ENCODE measurements around the gene PDE4B.

The PDE4B gene

DNA sequence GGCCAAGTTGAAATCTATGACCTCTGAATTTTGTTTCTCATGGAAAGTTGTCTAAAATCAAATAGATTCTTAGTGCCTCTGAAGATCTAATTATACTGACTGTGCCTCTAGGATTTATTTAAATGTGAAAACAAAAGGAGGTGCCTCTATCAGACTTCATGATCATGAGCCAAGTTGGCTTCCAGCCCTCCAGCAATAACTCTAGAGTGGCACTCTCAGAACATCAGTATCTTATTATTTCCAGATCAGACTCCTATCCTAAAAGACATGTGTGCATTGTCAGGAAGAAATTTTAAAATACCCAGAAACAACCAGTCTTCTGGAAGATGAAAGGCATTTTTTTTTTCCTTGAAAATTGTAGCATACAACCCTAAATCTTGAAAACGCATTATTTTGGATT, 368.0 kb downstream of the PDE4B start:
- TF ChIP-seq, protein P1, sequence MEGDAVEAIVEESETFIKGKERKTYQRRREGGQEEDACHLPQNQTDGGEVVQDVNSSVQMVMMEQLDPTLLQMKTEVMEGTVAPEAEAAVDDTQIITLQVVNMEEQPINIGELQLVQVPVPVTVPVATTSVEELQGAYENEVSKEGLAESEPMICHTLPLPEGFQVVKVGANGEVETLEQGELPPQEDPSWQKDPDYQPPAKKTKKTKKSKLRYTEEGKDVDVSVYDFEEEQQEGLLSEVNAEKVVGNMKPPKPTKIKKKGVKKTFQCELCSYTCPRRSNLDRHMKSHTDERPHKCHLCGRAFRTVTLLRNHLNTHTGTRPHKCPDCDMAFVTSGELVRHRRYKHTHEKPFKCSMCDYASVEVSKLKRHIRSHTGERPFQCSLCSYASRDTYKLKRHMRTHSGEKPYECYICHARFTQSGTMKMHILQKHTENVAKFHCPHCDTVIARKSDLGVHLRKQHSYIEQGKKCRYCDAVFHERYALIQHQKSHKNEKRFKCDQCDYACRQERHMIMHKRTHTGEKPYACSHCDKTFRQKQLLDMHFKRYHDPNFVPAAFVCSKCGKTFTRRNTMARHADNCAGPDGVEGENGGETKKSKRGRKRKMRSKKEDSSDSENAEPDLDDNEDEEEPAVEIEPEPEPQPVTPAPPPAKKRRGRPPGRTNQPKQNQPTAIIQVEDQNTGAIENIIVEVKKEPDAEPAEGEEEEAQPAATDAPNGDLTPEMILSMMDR (IDR thresholded peaks at IDR 0.05; ENCODE audit: control insufficient read depth, extremely low read depth, insufficient read depth), result no peak
- H3K4me3 ChIP-seq (ENCODE audit: low read depth, low read length), result no peak overlapping the region
- DNase-seq (ENCODE audit: low read depth), result no peak

DNA sequence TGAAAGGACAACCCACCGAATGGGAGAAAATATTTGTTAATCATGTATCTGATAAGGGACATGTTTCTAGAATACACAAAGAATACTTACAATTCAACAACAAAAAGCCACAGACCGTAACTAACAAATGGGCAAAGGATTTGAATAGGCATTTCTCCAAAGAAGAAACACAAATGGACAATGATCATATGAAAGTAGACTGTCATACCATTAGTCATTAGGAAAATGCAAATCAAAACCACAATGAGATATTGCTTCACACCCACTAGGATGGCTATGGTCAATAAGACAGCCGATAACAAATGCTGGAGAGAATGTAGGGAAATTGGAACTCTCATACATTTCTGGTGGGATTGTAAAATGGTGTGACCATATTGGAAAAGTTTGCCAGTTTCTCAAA, 374.1 kb downstream of the PDE4B start:
- no peak overlapping the region for H3K4me3 ChIP-seq (ENCODE audit: low read depth, low read length)
- TF ChIP-seq, protein P1 (IDR thresholded peaks at IDR 0.05; ENCODE audit: control insufficient read depth, extremely low read depth, insufficient read depth), result no peak
- DNase-seq (ENCODE audit: low read depth), result no peak

- no peak for DNase-seq (ENCODE audit: low read depth)
- TF ChIP-seq, protein P1 (IDR thresholded peaks at IDR 0.05; ENCODE audit: control insufficient read depth, extremely low read depth, insufficient read depth), result no peak
- H3K4me3 ChIP-seq (ENCODE audit: low read depth, low read length), result no peak overlapping the region
Measured at GRCh38 chr1:66167267-66167666, 374.6 kb downstream of the PDE4B start.

DNA sequence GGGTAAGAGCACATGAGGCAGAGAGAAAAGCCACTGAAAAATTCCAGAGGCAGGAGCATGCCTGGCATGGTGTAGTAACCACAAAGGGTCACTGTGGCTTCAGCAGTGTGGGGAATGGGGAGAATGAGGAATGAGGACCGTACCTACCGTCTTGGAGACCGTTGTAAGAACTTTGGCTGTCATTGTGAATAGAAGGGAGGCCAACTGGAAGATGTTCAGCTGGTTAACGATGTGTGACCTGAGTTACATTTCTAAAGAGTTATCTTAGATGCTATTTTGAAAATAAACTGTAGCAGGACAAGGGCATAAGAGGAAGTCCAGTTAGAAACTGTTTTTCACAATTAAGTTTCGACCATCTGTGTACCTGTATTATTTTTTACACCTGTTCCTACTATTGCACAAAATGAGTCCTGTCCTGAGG, 375.8 kb downstream of the PDE4B start:
- DNase-seq (ENCODE audit: low read depth), result no peak
- TF ChIP-seq, protein P1 (IDR thresholded peaks at IDR 0.05; ENCODE audit: control insufficient read depth, extremely low read depth, insufficient read depth), result no peak
- H3K4me3 ChIP-seq (ENCODE audit: low read depth, low read length), result no peak overlapping the region

GRCh38 chr1:66168948-66169671, 376.4 kb downstream of the PDE4B start:
- H3K4me3 ChIP-seq (ENCODE audit: low read depth, low read length), result no peak overlapping the region
- TF ChIP-seq, protein P1 (IDR thresholded peaks at IDR 0.05; ENCODE audit: control insufficient read depth, extremely low read depth, insufficient read depth), result no peak
- no peak for DNase-seq (ENCODE audit: low read depth)

DNA sequence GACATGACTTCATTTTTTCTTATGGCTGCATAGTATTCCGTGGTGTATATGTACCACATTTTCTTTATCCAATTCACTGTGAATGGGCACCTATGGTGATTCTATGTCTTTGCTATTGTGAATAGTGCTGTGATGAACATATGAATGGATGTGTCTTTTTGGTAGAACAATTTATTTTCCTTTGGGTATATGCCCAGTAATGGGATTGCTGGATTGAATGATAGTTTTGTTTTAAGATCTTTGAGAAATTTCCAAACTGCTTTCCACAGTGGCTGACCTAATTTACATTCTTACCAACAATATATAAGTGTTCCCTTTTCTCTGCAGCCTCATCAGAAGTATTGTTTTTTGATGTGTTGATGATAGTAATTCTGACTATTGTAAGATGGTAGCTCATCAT, 379.6 kb downstream of the PDE4B start:
- no peak overlapping the region for H3K4me3 ChIP-seq (ENCODE audit: low read depth, low read length)
- no peak for DNase-seq (ENCODE audit: low read depth)
- TF ChIP-seq, protein P1 (IDR thresholded peaks at IDR 0.05; ENCODE audit: control insufficient read depth, extremely low read depth, insufficient read depth), result no peak

DNA sequence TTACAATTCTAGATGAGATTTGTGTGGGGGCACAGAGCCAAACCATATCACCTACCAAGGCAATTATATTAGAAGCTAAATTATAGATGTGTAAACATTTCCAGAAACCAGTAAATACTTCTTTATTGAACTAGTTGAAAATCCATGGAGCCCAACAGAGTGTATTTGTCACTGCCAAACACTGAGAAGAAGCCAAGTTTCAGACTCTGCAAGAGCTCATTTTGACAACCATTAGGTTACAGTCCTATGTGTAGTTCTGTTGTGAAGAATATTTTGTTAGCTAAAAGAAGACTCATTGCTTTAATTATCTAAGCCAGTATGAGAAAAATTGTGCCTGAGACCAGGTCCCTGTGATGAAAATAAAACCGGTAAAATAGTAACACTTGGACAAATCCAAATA, 382.4 kb downstream of the PDE4B start:
- H3K4me3 ChIP-seq (ENCODE audit: low read depth, low read length), result no peak overlapping the region
- no peak for DNase-seq (ENCODE audit: low read depth)
- TF ChIP-seq, protein P1 (IDR thresholded peaks at IDR 0.05; ENCODE audit: control insufficient read depth, extremely low read depth, insufficient read depth), result no peak

Measured in LNCaP clone FGC (cell line).